MM.1S (cell line): ENCODE measurements around the gene BBS2.
A peak's percentile ranks its signal among the peaks of the same experiment; 100 is the strongest.

Experiments used
- DNase-seq: peaks from one replicate; pipeline ENCODE4 v3.0.0-alpha.2; 2015
- H2AFZ ChIP-seq: fragments of 300-600 bp; sonication (generic); 2 replicates; pipeline ENCODE4 v1.6.0; 2016; ENCODE audit warnings: antibody characterized with exemption, low read length
- H3F3A ChIP-seq: fragments of 300-600 bp; sonication (generic); 2 replicates; pipeline ENCODE4 v1.6.1; 2016; ENCODE audit warnings: mild to moderate bottlenecking, antibody characterized with exemption, low read length, moderate library complexity, mixed read lengths; ENCODE audit not compliant: insufficient read depth
- H3K27ac ChIP-seq: fragments of 300-600 bp; sonication (generic); 2 replicates; pipeline ENCODE4 v1.5.1; 2016; ENCODE audit warnings: mild to moderate bottlenecking, low read length
- H3K27me3 ChIP-seq: fragments of 300-600 bp; sonication (generic); replicated peaks from 2 replicates; pipeline ENCODE4 v1.6.0; 2016; ENCODE audit warnings: low read length; ENCODE audit not compliant: insufficient read depth
- H3K36me3 ChIP-seq: fragments of 300-600 bp; sonication (generic); replicated peaks from 2 replicates; pipeline ENCODE4 v1.6.1; 2016; ENCODE audit warnings: mild to moderate bottlenecking, low read length, mixed read lengths; ENCODE audit not compliant: insufficient read depth
- H3K4me1 ChIP-seq: fragments of 300-600 bp; sonication (generic); 2 replicates; pipeline ENCODE4 v1.6.1; 2016; ENCODE audit warnings: low read length, mixed read lengths
- H3K4me2 ChIP-seq: fragments of 300-600 bp; sonication (generic); 2 replicates; pipeline ENCODE4 v1.6.0; 2016; ENCODE audit warnings: low read depth, low read length
- H3K4me3 ChIP-seq: fragments of 300-600 bp; sonication (generic); 2 replicates; pipeline ENCODE4 v1.5.1; 2016; ENCODE audit warnings: low read length, mixed read lengths
- H3K79me2 ChIP-seq: fragments of 300-600 bp; sonication (generic); 2 replicates; pipeline ENCODE4 v1.6.1; 2016; ENCODE audit warnings: mixed run types, low read length, mixed read lengths
- H3K9ac ChIP-seq: fragments of 300-600 bp; sonication (generic); 2 replicates; pipeline ENCODE4 v1.6.1; 2016; ENCODE audit warnings: low read length, mixed read lengths
- H3K9me2 ChIP-seq: fragments of 300-600 bp; sonication (generic); replicated peaks from 2 replicates; pipeline ENCODE4 v1.6.1; 2016; ENCODE audit warnings: mild to moderate bottlenecking, low read length, mixed read lengths; ENCODE audit not compliant: insufficient read depth
- H3K9me3 ChIP-seq: fragments of 300-600 bp; sonication (generic); replicated peaks from 2 replicates; pipeline ENCODE4 v1.6.1; 2016; ENCODE audit warnings: mild to moderate bottlenecking, low read length, mixed read lengths; ENCODE audit not compliant: insufficient read depth
- H4K20me1 ChIP-seq: fragments of 300-600 bp; sonication (generic); 2 replicates; pipeline ENCODE4 v1.6.1; 2016; ENCODE audit warnings: mild to moderate bottlenecking, low read length, moderate library complexity, mixed read lengths; ENCODE audit not compliant: insufficient read depth
- CTCF ChIP-seq: fragments of 300-600 bp; sonication (generic); IDR thresholded peaks from 2 replicates; pipeline ENCODE4 v1.5.1; 2016; ENCODE audit warnings: antibody characterized with exemption, low read length, mixed read lengths
- EZH2 ChIP-seq: fragments of 300-600 bp; sonication (generic); optimal IDR thresholded peaks from 2 replicates; pipeline ENCODE3; 2017; ENCODE audit warnings: low read depth, mild to moderate bottlenecking, antibody characterized with exemption, low read length, mixed read lengths
- EZH2phosphoT487 ChIP-seq: fragments of 300-600 bp; sonication (generic); IDR thresholded peaks from 2 replicates; pipeline ENCODE4 v1.6.1; 2018; ENCODE audit warnings: antibody characterized with exemption, low read length

Gene BBS2

GRCh38 chr16:56451753-56452689 lies 67.8 kb downstream of the BBS2 start:
- Histone ChIP-seq H3K79me2 (peaks cover 70% of the 10 kb centered on the region), H3K9ac (peak overlapping the region; percentile 86), H4K20me1 (peaks cover 9% of the 10 kb centered on the region; the same call in 1 of the 2 replicates), H3F3A (0 out of 2 replicates have a peak, but pooled peaks cover 12% of the 10 kb centered on the region), H3K4me2 (peak overlapping the region; percentile 71), H3K36me3 (peaks cover 4% of the 10 kb centered on the region; the same call in 1 of the 2 replicates), H3K4me1 (peaks cover 22% of the 10 kb centered on the region), H3K9me2 (no peaks in the 10 kb centered on the region), H3K27me3 (no peaks in the 10 kb centered on the region), H3K27ac (peak overlapping the region; percentile 52; the same call in 1 of the 2 replicates), H3K4me3 (peak overlapping the region; percentile 86), H2AFZ (peak overlapping the region; percentile 50), H3K9me3 (no peaks in the 10 kb centered on the region)
- TF ChIP-seq EZH2 (no peak), CTCF (no peak), EZH2phosphoT487 (no peak)
- peak; percentile 17 for DNase-seq

- Histone ChIP-seq H3F3A (0 out of 2 replicates have a peak, but pooled peaks cover 12% of the 10 kb centered on the region), H3K36me3 (peaks cover 4% of the 10 kb centered on the region; the same call in 1 of the 2 replicates), H3K4me1 (peaks cover 22% of the 10 kb centered on the region), H3K27ac (peak within 1 kb of the TSS; percentile 55; the same call in 1 of the 2 replicates), H3K9me2 (no peaks in the 10 kb centered on the region), H3K9ac (peak within 1 kb of the TSS; percentile 86), H3K9me3 (no peaks in the 10 kb centered on the region), H3K4me3 (peak within 1 kb of the TSS; percentile 86), H3K27me3 (no peaks in the 10 kb centered on the region), H4K20me1 (peaks cover 9% of the 10 kb centered on the region; the same call in 1 of the 2 replicates), H3K79me2 (peaks cover 79% of the 10 kb centered on the region), H2AFZ (peak within 1 kb of the TSS; percentile 91), H3K4me2 (peak within 1 kb of the TSS; percentile 71)
- TF ChIP-seq EZH2 (no peak), EZH2phosphoT487 (no peak), CTCF (no peak)
- DNase-seq: peak; percentile 97
These were observed 68.7 kb downstream of the BBS2 start, which contains the start of the genes NUDT21 and OGFOD1 for GRCh38 chr16:56450986-56451752. Gene NUDT21, minus strand, starts transcription at chr16:56451332. Its CDS starts 130 bp downstream, at chr16:56451202. Gene OGFOD1, plus strand, starts transcription at chr16:56451554. Its CDS starts 59 bp downstream, at chr16:56451613.

- DNase-seq: no peak
- Histone ChIP-seq H3K27ac (peak overlapping the region; percentile 55; the same call in 1 of the 2 replicates), H3F3A (0 out of 2 replicates have a peak, but pooled peaks cover 12% of the 10 kb centered on the region), H3K9me2 (no peaks in the 10 kb centered on the region), H2AFZ (peak overlapping the region; percentile 91), H3K4me1 (peaks cover 22% of the 10 kb centered on the region), H3K36me3 (peaks cover 4% of the 10 kb centered on the region; the same call in 1 of the 2 replicates), H4K20me1 (peaks cover 9% of the 10 kb centered on the region; the same call in 1 of the 2 replicates), H3K27me3 (no peaks in the 10 kb centered on the region), H3K9me3 (no peaks in the 10 kb centered on the region), H3K79me2 (peaks cover 86% of the 10 kb centered on the region), H3K4me2 (peak overlapping the region; percentile 70), H3K4me3 (peak overlapping the region; percentile 86), H3K9ac (peak overlapping the region; percentile 86)
- TF ChIP-seq EZH2 (no peak), CTCF (no peak), EZH2phosphoT487 (no peak)
These were observed 69.4 kb downstream of the BBS2 start for GRCh38 chr16:56450275-56450985.
